Myocyte (in vitro differentiated cells): Measurements from ENCODE around the gene CMSS1. TPM values are rescaled to one million over a fixed set of nuclear protein-coding genes. Genes with fewer than 3 reads are reported as not detected.

ENCODE experiments used
- DNase-seq: peaks from one replicate; pipeline ENCODE4 v3.0.0-alpha.2; 2012; ENCODE audit warnings: low read depth
- total RNA-seq: library from RNA; depleted of rRNA; stranded (reverse); fragments of >200 nt; gene quantifications from 2 replicates; pipeline ENCODE4 v1.2.3, GENCODE V29; 2014

The CMSS1 gene
- total RNA-seq, 1 donor from 2014 or later, result 27.2 TPM

DNA sequence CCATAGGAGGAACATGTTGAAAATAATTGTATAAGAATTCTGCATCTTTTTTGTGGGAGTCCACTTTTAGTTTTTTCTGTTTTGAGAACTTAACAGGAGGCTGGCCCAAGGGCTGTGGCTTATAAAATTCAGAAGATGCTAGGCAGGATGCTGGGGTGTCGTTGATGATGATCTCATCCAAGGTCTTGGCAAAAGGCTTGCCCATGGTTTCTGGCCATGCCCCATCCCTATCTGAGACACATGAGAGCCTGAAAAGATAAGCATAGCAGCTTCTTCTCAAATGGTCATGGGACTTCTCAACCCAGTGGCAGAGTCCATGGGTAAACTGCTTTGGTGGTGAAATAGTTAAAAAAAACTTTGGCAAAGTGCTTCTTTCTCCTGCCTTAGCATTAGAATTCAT is 35.2 kb downstream of the CMSS1 start:
- no peak for DNase-seq

DNA sequence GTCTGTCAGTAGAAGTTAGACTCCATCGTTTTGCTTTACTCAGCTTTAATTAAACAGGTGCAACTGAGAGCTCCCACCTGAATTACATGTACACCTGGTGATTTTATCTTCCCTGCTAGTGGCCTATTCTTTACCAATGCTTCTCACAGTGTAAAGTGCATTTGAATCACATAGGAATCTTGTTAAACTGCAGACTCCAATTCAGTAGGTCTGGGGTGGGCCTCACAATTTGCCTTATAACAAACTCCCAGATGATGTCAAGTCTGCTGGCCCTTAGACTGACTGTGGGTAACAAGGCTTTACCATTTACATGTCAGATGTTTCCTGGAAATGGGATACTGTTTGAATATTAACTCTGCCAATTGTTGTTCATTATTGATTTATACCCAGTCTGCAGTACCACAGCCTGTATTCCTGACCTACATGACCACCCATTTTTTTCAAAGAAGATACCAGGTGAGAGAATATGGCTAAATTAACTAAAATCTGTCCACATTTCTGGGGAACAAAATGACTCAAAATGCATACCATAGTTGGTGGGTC is 37.2 kb downstream of the CMSS1 start:
- DNase-seq, result no peak

DNA sequence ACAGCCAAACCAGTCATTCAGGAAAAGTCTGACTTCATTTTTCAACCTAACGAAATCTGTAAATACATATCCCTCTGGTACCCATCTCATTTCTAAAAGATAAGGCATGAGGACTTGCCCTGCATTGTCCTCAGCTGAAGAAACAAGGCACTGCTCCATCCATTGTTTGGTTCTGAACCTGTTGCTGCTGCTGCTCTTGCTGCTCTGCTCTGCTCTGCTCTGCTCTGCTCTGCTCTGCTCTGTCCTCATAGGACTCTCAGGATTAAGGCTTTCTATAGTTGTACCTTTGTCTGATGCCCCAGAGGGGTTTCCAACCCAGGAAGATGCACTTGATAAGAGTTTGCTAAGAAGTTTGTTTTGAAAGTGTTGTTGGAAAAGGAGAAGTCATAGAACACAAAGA is 38.2 kb downstream of the CMSS1 start:
- DNase-seq, result no peak

DNA sequence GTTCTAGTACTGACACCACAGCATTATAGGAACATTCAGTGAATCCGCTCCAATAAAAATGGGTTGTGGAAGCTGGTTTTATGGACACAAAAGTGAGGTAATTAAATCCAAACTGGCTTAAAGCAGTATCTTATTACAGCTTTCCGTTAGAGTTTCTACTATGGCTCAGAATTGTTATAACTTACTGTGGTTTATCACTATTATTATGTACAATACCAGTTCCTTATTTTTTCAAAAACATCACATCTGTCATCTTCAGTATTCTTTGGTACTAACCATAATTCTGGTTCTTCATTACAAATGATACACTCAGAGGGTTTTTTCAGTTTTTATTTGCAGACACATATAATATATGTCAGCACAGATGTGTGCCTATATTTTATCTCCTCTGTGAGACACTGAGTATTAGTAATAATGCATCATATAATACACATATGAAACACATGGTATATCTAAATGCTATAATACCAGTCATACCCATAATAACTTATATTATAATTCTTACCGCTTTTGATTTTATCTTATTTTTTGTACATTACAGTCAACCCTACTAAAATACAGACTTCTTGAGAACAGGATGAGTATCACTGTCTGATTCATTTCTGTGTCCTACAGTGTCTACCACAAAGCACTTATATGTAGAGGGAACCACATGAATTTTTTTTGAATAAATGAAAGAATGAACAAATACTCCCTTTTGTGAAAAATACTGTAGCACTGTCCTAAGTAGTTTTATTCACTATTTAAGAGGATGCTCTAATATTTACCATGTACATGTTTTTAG is 39.0 kb downstream of the CMSS1 start:
- DNase-seq, result no peak

GRCh38 chr3:99857278-99857677 is 39.6 kb downstream of the CMSS1 start:
- no peak for DNase-seq

GRCh38 chr3:99858469-99858868 is 40.8 kb downstream of the CMSS1 start:
- no peak for DNase-seq

GRCh38 chr3:99859825-99860224 is 42.2 kb downstream of the CMSS1 start:
- DNase-seq, result peak; percentile 41

DNA sequence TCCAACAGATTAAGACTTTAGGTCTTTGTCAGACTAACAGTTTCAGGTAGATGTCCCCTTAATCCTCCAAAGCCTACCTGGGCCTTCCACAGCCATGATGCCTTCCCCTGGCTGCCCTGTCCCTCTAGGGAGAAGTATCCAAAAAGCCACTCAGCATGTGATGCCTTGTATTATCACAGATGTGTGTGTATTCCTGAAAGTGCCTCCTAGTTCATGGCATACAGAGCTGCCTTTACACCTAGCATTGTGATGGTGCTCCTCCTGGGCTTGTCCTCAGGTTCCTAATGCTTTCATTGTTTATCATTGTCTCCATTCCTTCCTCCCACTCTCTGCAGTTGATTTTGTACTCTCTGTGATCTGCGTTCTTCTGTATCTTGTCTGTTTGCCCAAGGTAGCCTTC is 43.6 kb downstream of the CMSS1 start:
- no peak for DNase-seq

GRCh38 chr3:99862208-99862607 is 44.5 kb downstream of the CMSS1 start:
- no peak for DNase-seq

DNA sequence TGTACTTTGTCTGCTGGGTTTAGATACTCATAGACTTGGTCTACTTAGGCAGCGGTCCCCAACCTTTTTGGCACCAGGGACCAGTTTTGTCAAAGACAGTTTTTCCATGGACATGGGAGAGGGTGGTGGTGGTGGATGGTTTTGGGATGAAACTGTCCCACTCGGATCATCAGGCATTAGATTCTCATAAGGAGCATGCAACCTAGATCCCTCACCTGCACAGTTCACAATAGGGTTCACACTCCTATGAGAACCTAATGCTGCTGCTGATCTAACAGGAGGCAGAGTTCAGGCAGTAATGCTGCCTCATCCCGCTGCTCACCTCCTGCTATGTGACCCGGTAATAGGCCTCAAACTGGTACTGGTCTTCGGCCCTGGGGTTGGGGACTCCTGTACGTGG is 45.3 kb downstream of the CMSS1 start:
- no peak for DNase-seq

DNA sequence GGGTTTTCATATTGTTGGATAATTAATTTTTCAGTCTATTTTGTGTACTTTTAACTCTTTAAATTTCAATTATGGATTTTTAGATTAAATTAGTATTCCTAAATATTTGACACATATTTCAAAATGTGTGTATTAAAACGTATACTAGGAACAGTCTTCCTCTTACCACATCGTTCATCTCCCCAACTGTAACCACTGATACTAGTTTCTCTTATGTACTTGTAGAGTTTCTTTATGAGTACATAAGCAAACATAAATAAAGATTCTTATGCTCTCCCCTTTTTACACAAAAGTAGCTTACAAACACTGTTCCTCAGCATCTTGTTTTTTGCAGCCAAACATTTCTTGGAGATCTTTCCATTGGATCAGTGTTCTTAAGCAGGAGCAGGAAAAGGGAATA is 45.9 kb downstream of the CMSS1 start:
- DNase-seq, result no peak

- no peak for DNase-seq
These were observed 46.6 kb downstream of the CMSS1 start for GRCh38 chr3:99864289-99864688.

GRCh38 chr3:99865321-99865720 is 47.7 kb downstream of the CMSS1 start:
- no peak for DNase-seq

- DNase-seq, result peak; percentile 75
These were observed 48.6 kb downstream of the CMSS1 start for GRCh38 chr3:99866261-99866761.

- DNase-seq, result no peak
These were observed 50.1 kb downstream of the CMSS1 start for GRCh38 chr3:99867594-99868310.

DNA sequence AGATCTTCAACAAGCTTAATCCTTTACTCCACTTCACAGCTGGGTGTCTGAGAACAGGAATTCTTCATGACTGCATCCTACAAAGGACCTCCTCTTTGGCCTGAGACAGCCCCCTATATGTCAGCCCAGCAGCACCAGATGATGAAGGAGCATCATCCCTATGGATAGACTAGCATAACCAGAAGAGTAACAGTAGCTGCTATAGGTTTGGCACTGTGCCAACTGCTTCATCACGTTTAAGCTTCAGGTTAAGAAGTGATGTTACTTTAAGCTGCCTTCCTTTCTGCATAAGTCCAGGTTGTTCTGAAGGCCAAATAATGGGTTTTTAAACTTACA is 50.6 kb downstream of the CMSS1 start:
- no peak for DNase-seq

DNA sequence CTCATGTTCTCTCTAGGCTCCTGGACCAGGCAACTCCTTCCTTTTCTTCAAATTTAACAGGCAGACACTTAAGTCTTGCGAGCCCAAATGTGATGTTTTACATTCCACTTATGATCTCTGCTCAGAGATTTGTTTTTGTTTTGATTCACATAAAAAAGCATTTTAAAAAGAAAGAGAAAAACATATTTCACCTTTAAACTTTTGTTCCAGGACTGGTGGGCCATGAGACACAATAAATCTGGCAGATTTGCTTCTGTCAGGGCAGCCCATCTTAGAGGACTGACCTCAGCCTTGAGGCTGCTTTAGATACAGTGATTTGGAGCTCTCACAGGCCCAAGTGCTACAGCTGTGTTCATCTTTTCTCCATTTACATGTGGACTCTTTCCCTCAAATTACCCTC is 52.0 kb downstream of the CMSS1 start:
- no peak for DNase-seq

DNA sequence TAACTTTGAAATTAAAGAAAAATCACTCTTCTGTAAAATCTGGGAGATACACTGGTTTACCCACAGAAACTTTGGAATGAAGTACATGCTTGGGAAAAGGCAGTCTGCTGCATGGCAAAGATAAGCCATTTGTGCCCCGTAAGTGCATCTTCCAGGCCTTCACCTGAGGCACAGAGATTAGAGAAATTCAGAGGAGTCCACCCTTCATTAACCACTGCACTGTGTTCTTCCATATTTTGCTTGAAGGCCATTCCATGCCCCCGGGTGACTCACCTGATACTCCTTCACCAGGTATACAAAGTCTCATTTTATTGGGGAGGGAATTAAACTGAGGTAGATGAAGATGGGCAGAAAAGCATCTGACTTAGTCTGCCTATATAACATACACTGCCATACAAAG is 53.0 kb downstream of the CMSS1 start:
- no peak for DNase-seq

- DNase-seq, result no peak
These were observed 53.8 kb downstream of the CMSS1 start for GRCh38 chr3:99871231-99872045.

DNA sequence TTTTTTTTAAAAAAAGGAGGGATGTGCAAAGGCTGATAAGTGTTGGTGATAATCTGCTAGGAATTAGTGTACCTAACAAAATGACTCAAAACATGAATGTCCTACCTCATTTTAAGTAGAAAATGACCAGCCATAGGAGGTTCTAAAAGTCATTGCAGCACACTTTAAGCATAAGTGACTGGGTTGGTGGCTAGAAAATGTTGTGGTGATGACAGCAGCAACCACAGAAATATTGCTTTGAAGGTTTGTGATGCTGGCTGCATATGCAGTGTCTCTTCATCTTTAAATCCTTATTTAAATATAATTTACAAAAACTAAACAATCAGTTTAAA is 55.2 kb downstream of the CMSS1 start:
- peak; percentile 22 for DNase-seq

DNA sequence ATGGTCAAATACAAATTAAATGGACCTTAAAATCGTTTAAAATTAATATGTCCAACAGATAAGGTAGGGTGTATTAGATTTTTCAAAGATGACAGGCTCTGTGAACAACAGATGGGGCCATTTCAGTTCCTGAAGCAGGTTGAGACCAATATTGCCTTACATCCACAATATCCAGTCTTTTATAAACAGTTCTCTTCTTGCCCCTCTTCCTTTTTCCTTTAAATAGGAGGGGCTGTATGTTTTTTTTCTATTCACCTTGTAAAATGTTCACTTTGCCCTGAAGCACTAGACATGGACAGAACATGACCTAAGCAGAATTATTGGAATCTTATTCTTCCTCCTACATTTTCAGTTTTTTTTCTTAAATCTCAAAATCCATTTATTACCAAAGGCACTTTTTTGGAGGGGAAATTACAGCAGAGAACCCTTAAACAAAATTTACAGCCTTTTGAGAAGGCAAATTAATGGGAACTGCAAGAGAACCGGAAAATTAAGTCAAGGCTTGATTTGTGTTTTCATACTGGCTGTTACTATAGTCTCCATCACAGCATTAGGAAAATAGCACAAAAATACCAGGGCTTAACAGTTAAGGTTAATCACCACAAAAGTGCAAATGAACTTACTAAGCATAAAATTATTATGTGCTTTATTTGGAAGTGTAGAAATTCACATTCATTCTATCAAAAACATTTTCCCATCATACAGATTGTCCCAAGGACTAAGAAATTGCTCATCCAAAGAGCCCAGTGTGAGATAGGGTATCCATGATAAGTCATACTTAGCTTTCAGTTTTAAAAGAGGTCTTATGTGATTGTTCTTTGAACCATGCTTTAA is 55.8 kb downstream of the CMSS1 start:
- DNase-seq, result no peak
